ENCODE measurements around the gene ZMYND10. TPM values are rescaled to one million over a fixed set of nuclear protein-coding genes. Genes with fewer than 3 reads are reported as not detected.

The ZMYND10 gene
- total RNA-seq, 4 donors from 2014 or later = 0.42 to 1.8 (median 0.74) TPM; not detected in 1

DNA sequence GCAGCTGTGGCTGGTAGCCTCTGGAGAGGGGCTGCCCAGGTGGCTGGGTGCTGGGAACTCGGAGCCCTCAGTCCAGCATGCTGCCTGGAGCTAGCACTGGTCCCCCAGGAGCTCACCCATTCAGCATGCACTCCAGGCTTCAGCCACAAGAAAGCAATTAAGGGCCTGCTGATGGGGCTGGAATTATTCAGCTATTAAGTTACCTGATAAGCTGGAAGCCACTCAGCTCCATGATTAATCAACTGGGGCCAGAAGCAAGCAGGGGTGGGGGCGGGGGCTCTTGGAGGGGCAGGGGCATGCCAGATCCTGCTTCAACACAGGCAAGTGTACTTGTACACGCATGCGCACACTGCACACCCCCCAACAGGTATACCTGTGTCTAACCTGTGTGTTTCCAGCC lies 35.9 kb upstream of the ZMYND10 start:
- intact Hi-C loops (cut with DNase I; ENCODE audit: low total_unique reads) = no loop called here
- no peak for DNase-seq (ENCODE audit: low spot score in 2 of 2)
- TF ChIP-seq, protein P1, sequence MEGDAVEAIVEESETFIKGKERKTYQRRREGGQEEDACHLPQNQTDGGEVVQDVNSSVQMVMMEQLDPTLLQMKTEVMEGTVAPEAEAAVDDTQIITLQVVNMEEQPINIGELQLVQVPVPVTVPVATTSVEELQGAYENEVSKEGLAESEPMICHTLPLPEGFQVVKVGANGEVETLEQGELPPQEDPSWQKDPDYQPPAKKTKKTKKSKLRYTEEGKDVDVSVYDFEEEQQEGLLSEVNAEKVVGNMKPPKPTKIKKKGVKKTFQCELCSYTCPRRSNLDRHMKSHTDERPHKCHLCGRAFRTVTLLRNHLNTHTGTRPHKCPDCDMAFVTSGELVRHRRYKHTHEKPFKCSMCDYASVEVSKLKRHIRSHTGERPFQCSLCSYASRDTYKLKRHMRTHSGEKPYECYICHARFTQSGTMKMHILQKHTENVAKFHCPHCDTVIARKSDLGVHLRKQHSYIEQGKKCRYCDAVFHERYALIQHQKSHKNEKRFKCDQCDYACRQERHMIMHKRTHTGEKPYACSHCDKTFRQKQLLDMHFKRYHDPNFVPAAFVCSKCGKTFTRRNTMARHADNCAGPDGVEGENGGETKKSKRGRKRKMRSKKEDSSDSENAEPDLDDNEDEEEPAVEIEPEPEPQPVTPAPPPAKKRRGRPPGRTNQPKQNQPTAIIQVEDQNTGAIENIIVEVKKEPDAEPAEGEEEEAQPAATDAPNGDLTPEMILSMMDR (IDR thresholded peaks at IDR 0.05) = no peak
- no peak for TF ChIP-seq POLR2A (IDR thresholded peaks at IDR 0.05)
- no peak overlapping the region for H3K4me3 ChIP-seq (ENCODE audit: low read depth, poor library complexity, severe bottlenecking)
- 77 to 79% methylated on average over 2 to 4 of the region's 4 CpGs for WGBS, 2 donors

DNA sequence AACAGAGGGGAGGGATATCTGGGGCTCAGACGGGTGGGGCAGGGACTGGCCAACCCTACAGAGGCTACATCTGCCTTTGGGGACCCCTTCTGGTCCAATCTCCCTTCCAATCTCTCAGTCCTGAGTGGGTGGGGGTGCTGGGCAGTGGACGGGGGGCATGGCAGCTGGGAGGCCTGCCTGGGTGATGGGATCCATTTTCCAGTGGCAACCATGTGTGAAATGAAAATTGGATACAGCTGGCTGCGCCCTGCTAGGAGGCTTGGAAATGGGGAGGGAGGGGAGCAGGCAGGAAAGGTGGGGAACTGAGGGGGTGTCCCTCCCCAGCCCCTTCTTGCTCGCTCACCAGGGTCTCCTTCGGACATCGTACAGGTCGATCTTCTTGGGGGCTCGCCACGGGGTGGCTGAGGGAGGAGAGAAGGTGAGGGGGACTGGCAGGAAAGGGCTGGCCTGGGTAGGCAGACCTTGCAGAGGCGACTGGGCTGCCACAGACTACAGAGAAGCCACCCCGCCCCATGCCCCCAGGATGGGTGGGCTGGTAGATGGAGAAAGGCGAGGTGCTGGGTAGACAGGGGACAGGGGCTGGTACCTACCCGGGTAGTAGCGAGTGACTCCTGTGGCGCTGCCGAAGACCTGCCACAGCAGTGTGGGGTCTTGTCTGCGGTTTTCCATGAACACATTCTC lies 35.0 kb upstream of the ZMYND10 start:
- intact Hi-C loops (cut with DNase I; ENCODE audit: low total_unique reads) = no loop called here
- TF ChIP-seq, protein P1 (IDR thresholded peaks at IDR 0.05) = no peak
- no peak for TF ChIP-seq POLR2A (IDR thresholded peaks at IDR 0.05)
- WGBS, 2 donors = 84 to 85% methylated on average over 17 of the region's 17 CpGs
- no peak for DNase-seq (ENCODE audit: low spot score in 2 of 2)
- no peak overlapping the region for H3K4me3 ChIP-seq (ENCODE audit: low read depth, poor library complexity, severe bottlenecking)

DNA sequence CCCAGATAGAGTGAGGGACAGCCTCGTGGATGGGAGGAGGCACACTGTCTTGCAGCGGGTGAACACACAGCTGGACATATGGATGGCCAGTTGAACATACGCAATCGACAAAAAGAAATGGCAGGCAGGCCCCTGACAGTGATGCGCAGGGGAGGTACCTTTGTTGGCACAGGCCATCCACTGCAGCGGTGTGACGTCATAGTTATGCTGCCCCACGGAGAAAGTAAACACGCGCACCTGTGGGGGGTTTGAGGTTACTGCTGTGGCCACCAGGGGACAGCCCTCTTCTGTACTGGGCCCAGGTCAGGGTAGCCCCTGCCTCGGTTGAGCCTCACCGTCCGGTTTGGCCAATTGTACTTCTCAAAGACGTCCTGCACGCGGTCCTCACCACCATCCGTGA lies 33.2 kb upstream of the ZMYND10 start:
- DNase-seq (ENCODE audit: low spot score in 2 of 2) = no peak
- no peak overlapping the region for H3K4me3 ChIP-seq (ENCODE audit: low read depth, poor library complexity, severe bottlenecking)
- 84 to 90% methylated on average over 17 of the region's 17 CpGs for WGBS, 2 donors
- TF ChIP-seq, protein P1 (IDR thresholded peaks at IDR 0.05) = no peak
- TF ChIP-seq POLR2A (IDR thresholded peaks at IDR 0.05) = no peak
- intact Hi-C loops (cut with DNase I; ENCODE audit: low total_unique reads) = no loop called here

DNA sequence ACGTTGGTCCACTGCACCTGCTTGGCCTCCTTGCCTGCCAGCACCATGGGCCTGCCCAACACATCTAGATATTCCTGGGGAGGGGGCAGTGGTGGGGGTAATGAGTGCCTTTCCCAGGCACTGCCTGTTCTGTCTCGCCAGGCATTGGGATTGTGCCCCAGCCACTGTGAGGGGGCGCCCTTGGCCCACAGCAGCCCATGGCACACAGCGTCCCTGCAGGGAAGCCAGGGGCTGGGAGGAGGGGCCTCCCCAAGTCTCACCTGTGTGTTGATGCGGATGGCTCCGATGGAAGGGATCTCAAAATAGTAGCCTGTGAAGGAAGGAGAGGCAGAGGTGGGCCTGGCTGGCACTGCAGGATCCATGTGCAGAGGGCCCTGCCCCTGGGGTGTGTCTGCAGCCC lies 32.5 kb upstream of the ZMYND10 start:
- no peak for TF ChIP-seq POLR2A (IDR thresholded peaks at IDR 0.05)
- TF ChIP-seq, protein P1 (IDR thresholded peaks at IDR 0.05) = no peak
- 83 to 86% methylated on average over 6 of the region's 6 CpGs for WGBS, 2 donors
- no peak for DNase-seq (ENCODE audit: low spot score in 2 of 2)
- intact Hi-C loops (cut with DNase I; ENCODE audit: low total_unique reads) = no loop called here
- no peak overlapping the region for H3K4me3 ChIP-seq (ENCODE audit: low read depth, poor library complexity, severe bottlenecking)

DNA sequence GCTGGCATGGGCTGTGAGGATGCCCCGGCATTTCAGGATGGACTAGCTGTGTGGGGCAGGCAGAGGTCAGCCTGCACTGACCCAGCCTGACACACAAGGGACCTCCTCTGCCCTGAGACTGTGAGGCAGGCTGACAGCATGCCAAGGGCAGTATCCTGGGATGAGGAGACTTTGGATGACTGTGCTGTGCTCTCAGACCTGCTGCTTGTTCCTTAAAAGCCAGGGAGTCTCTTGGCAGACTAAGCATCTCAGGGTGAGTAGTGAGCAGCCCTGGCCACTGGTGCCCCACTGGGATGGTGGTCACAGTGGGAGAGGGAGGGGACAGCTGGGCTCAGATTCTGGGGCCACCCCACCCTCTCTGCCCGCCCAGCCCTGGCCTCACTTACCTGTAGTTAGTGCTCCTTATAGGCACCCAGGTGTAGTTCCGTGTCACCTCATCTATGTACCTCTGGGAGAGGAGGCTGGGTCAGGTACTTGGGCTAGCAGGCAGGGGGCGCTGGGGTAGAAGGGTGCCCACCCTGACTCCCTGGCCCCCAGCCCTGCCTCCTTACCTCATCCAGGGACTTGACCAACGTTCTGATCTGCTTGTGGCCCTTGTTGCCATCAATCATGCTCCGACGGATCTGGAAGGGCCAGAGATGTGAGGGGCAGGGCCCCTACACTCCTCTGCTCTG lies 29.9 kb upstream of the ZMYND10 start:
- H3K4me3 ChIP-seq (ENCODE audit: low read depth, poor library complexity, severe bottlenecking) = no peak overlapping the region
- TF ChIP-seq POLR2A (IDR thresholded peaks at IDR 0.05) = no peak
- TF ChIP-seq, protein P1 (IDR thresholded peaks at IDR 0.05) = no peak
- DNase-seq (ENCODE audit: low spot score in 2 of 2) = no peak
- intact Hi-C loops (cut with DNase I; ENCODE audit: low total_unique reads) = no loop called here
- WGBS, 2 donors = 78% methylated on average over 7 of the region's 7 CpGs
